Astrocyte (in vitro differentiated cells and primary cell): ENCODE measurements around the gene AGXT.

Source experiments
- EZH2 ChIP-seq: IDR thresholded peaks from 2 replicates; pipeline ENCODE4 v1.6.1; 2012; ENCODE audit warnings: mild to moderate bottlenecking, low read length, inconsistent platforms; ENCODE audit not compliant: insufficient read depth
- TF ChIP-seq, protein P1 (sequence below): IDR thresholded peaks from 2 replicates; pipeline ENCODE4 v1.5.1; 2011; ENCODE audit warnings: low read depth, mild to moderate bottlenecking, inconsistent platforms, low read length, moderate library complexity; ENCODE audit not compliant: insufficient read depth

DNA sequence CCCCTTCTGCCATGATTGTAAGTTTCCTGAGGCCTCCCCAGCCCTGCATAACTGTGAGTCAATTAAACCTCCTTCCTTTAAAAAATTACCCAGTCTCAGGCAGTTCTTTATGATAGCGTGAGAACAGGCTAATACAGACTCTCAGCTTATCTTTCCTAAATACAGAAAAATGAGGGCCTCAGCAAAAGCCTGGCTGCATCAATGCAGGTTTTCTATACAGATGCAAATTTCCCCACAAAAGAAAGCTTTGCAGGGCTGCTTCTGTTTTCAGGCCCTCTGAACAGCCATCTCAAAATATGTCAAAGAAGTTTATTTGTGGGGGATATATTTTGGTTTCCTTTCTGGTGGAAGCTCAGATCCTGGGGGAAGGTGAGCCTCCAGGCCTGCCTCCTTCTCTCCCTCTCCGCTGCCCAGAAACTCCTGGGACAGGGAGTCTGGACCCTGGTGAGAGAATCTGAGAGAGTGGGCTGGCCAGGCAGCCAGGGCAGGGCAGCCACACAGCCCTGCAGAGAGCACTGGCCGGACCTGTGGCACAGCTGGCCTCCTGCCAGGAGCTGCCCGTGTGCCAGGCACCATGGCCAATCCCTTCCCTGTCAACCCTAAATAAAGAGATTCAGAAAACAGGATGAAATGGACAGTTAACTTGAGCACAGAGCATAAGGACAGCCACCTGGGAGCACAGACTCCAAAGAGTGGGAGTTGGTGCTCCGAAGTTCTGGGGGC, 21.6 kb upstream of the AGXT start:
- no peak for TF ChIP-seq EZH2
- TF ChIP-seq, protein P1, sequence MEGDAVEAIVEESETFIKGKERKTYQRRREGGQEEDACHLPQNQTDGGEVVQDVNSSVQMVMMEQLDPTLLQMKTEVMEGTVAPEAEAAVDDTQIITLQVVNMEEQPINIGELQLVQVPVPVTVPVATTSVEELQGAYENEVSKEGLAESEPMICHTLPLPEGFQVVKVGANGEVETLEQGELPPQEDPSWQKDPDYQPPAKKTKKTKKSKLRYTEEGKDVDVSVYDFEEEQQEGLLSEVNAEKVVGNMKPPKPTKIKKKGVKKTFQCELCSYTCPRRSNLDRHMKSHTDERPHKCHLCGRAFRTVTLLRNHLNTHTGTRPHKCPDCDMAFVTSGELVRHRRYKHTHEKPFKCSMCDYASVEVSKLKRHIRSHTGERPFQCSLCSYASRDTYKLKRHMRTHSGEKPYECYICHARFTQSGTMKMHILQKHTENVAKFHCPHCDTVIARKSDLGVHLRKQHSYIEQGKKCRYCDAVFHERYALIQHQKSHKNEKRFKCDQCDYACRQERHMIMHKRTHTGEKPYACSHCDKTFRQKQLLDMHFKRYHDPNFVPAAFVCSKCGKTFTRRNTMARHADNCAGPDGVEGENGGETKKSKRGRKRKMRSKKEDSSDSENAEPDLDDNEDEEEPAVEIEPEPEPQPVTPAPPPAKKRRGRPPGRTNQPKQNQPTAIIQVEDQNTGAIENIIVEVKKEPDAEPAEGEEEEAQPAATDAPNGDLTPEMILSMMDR, result no peak
